Ishikawa (cell line): ENCODE results near the gene GJB1.

ENCODE experiments used
- CEBPB ChIP-seq: IDR thresholded peaks from 2 replicates; pipeline ENCODE4 v1.6.1; 2012
- MAX ChIP-seq: IDR thresholded peaks from 2 replicates; pipeline ENCODE4 v1.6.1; 2012
- REST ChIP-seq: IDR thresholded peaks from 2 replicates; pipeline ENCODE4 v1.6.1; 2012; ENCODE audit warnings: low read depth, mild to moderate bottlenecking
- TEAD4 ChIP-seq: IDR thresholded peaks from 2 replicates; pipeline ENCODE4 v1.6.1; 2012
- USF1 ChIP-seq: IDR thresholded peaks from 2 replicates; pipeline ENCODE4 v1.6.1; 2012
- YY1 ChIP-seq: IDR thresholded peaks from 2 replicates; pipeline ENCODE4 v1.6.1; 2012; ENCODE audit warnings: low read depth
- ZBTB7A ChIP-seq: IDR thresholded peaks from 2 replicates; pipeline ENCODE4 v1.6.1; 2012; ENCODE audit warnings: low read depth

- no peak for TF ChIP-seq CEBPB
- no peak for TF ChIP-seq REST
- TF ChIP-seq USF1 = no peak
- TF ChIP-seq ZBTB7A = no peak
- no peak for TF ChIP-seq MAX
- no peak for TF ChIP-seq YY1
- TF ChIP-seq TEAD4 = no peak
Observed at GRCh38 chrX:71177327-71177726, 45.7 kb upstream of the GJB1 start.
